Neural progenitor cell (in vitro differentiated cells): Measurements from ENCODE around the gene NEK4. TPM values are rescaled to one million over a fixed set of nuclear protein-coding genes. Genes with fewer than 3 reads are reported as not detected.

Experiments
- DNase-seq: peaks from one replicate; pipeline ENCODE4 v3.0.0-alpha.2; 2016; ENCODE audit warnings: low spot score
- H2AFZ ChIP-seq: fragments of 200-600 bp; sonication (generic); replicated peaks from 2 replicates; pipeline ENCODE4 v1.6.1; 2016; ENCODE audit warnings: antibody characterized with exemption
- H3F3A ChIP-seq: fragments of 200-600 bp; sonication (generic); 2 replicates; pipeline ENCODE4 v1.6.1; 2016; ENCODE audit warnings: antibody characterized with exemption, low read depth
- H3K27ac ChIP-seq: fragments of 200-600 bp; sonication (generic); 2 replicates; pipeline ENCODE4 v1.5.1; 2016; ENCODE audit warnings: mild to moderate bottlenecking
- H3K27me3 ChIP-seq: fragments of 200-600 bp; sonication (generic); 2 replicates; pipeline ENCODE4 v1.6.1; 2016; ENCODE audit warnings: mild to moderate bottlenecking, moderate library complexity
- H3K36me3 ChIP-seq: fragments of 200-600 bp; sonication (generic); 2 replicates; pipeline ENCODE4 v1.5.1; 2016
- H3K4me1 ChIP-seq: fragments of 200-600 bp; sonication (generic); 2 replicates; pipeline ENCODE4 v1.6.1; 2016; ENCODE audit warnings: mixed run types
- H3K4me2 ChIP-seq: fragments of 200-600 bp; sonication (generic); 2 replicates; pipeline ENCODE4 v1.6.1; 2016
- H3K4me3 ChIP-seq: fragments of 200-600 bp; sonication (generic); 2 replicates; pipeline ENCODE4 v1.5.1; 2016
- H3K79me2 ChIP-seq: fragments of 200-600 bp; sonication (generic); 2 replicates; pipeline ENCODE4 v1.6.1; 2016; ENCODE audit warnings: low read depth
- H3K9ac ChIP-seq: fragments of 200-600 bp; sonication (generic); 2 replicates; pipeline ENCODE4 v1.6.1; 2016
- H3K9me3 ChIP-seq: fragments of 200-600 bp; sonication (generic); 2 replicates; pipeline ENCODE4 v1.5.1; 2016; ENCODE audit warnings: low read depth
- H4K20me1 ChIP-seq: fragments of 200-600 bp; sonication (generic); 2 replicates; pipeline ENCODE4 v1.6.1; 2016; ENCODE audit warnings: low read depth
- H3K27ac Mint-ChIP-seq: 3 replicates; pipeline ENCODE4 v1.8.0; 2021; ENCODE audit warnings: mixed read lengths
- H3K27me3 Mint-ChIP-seq: 2 replicates; pipeline ENCODE4 v1.8.0; 2022; ENCODE audit warnings: low read depth, mild to moderate bottlenecking, inconsistent platforms, moderate library complexity, mixed read lengths; ENCODE audit not compliant: insufficient read depth
- H3K36me3 Mint-ChIP-seq: 3 replicates; pipeline ENCODE4 v1.8.0; 2021; ENCODE audit warnings: mixed read lengths
- H3K4me1 Mint-ChIP-seq: 3 replicates; pipeline ENCODE4 v1.8.0; 2021; ENCODE audit warnings: mixed read lengths
- H3K4me3 Mint-ChIP-seq: 3 replicates; pipeline ENCODE4 v1.8.0; 2021; ENCODE audit warnings: mild to moderate bottlenecking, moderate library complexity, mixed read lengths
- H3K9me3 Mint-ChIP-seq: 3 replicates; pipeline ENCODE4 v1.8.0; 2020; ENCODE audit warnings: mixed read lengths
- CTCF ChIP-seq: fragments of 200-600 bp; sonication (generic); IDR thresholded peaks from 2 replicates; pipeline ENCODE4 v1.5.1; 2017; ENCODE audit warnings: antibody characterized with exemption, mild to moderate bottlenecking
- EZH2 ChIP-seq: fragments of 200-600 bp; sonication (generic); IDR thresholded peaks from 2 replicates; pipeline ENCODE4 v1.6.1; 2017; ENCODE audit warnings: antibody characterized with exemption, mild to moderate bottlenecking, moderate library complexity
- EZH2phosphoT487 ChIP-seq: fragments of 200-600 bp; sonication (generic); IDR thresholded peaks from 2 replicates; pipeline ENCODE4 v1.6.1; 2017; ENCODE audit warnings: antibody characterized with exemption
- total RNA-seq: library from RNA; depleted of rRNA; stranded (reverse); fragments of >200 nt; gene quantifications from 2 replicates; pipeline ENCODE4 v1.2.3, GENCODE V29; 2015; ENCODE audit warnings: low replicate concordance

The NEK4 gene
- total RNA-seq, 1 donor from 2014 or later: 41.8 TPM

- H3K9me3 ChIP-seq: no peaks in the 10 kb centered on the region
- Mint-ChIP-seq H3K36me3 (peaks cover 17% of the 10 kb centered on the region), H3K27me3 (peaks cover 2% of the 10 kb centered on the region), H3K4me1 (peaks cover 31% of the 10 kb centered on the region), H3K4me3 (no peak overlapping the region), H3K27ac (no peak overlapping the region), H3K9me3 (no peaks in the 10 kb centered on the region)
- H3K4me1 ChIP-seq: peaks cover 21% of the 10 kb centered on the region
- H3K4me2 ChIP-seq: no peak overlapping the region
- peaks cover 17% of the 10 kb centered on the region for H4K20me1 ChIP-seq
- peaks cover 20% of the 10 kb centered on the region for H3K36me3 ChIP-seq
- no peak overlapping the region for H2AFZ ChIP-seq
- H3F3A ChIP-seq: peaks cover 17% of the 10 kb centered on the region
- TF ChIP-seq EZH2phosphoT487 (no peak), EZH2 (no peak), CTCF (no peak)
- no peak overlapping the region for H3K9ac ChIP-seq
- no peak for DNase-seq
- no peaks in the 10 kb centered on the region for H3K27me3 ChIP-seq
- H3K79me2 ChIP-seq: peaks cover 92% of the 10 kb centered on the region
- H3K27ac ChIP-seq: peak overlapping the region; percentile 5
- no peak overlapping the region for H3K4me3 ChIP-seq
Observed at GRCh38 chr3:52683611-52684010, 87.1 kb downstream of the NEK4 start.

- no peak for TF ChIP-seq EZH2phosphoT487
- TF ChIP-seq EZH2: no peak
- TF ChIP-seq CTCF: no peak
- no peak overlapping the region for H3K4me3 Mint-ChIP-seq
- no peak overlapping the region for H3K9ac ChIP-seq
Observed at GRCh38 chr3:52682016-52682415, 88.7 kb downstream of the NEK4 start.

GRCh38 chr3:52681596-52681995, 89.1 kb downstream of the NEK4 start:
- H3K4me3 ChIP-seq: no peak overlapping the region
- H3K27me3 Mint-ChIP-seq: peaks cover 2% of the 10 kb centered on the region
- no peak overlapping the region for H3K27ac Mint-ChIP-seq
- H3K9me3 Mint-ChIP-seq: no peaks in the 10 kb centered on the region
- H3K9me3 ChIP-seq: no peaks in the 10 kb centered on the region
- H3K36me3 Mint-ChIP-seq: peaks cover 22% of the 10 kb centered on the region
- H3K9ac ChIP-seq: no peak overlapping the region
- peaks cover 9% of the 10 kb centered on the region for H3K4me1 ChIP-seq
- H3F3A ChIP-seq: peaks cover 4% of the 10 kb centered on the region
- H2AFZ ChIP-seq: no peak overlapping the region
- H3K4me1 Mint-ChIP-seq: peaks cover 26% of the 10 kb centered on the region
- TF ChIP-seq EZH2 (no peak), CTCF (no peak), EZH2phosphoT487 (no peak)
- H4K20me1 ChIP-seq: peaks cover 9% of the 10 kb centered on the region
- H3K36me3 ChIP-seq: peaks cover 13% of the 10 kb centered on the region
- no peak overlapping the region for H3K4me2 ChIP-seq
- H3K79me2 ChIP-seq: peaks cover 73% of the 10 kb centered on the region
- no peak overlapping the region for H3K4me3 Mint-ChIP-seq
- no peak overlapping the region for H3K27ac ChIP-seq
- H3K27me3 ChIP-seq: no peaks in the 10 kb centered on the region
- DNase-seq: no peak

More at GRCh38 chr3:52682016-52682415, 88.7 kb downstream of the NEK4 start:
- H3K4me3 ChIP-seq: no peak overlapping the region
- peaks cover 13% of the 10 kb centered on the region for H3K36me3 ChIP-seq
- H3K4me1 ChIP-seq: peaks cover 12% of the 10 kb centered on the region
- peaks cover 9% of the 10 kb centered on the region for H4K20me1 ChIP-seq
- H3K27me3 ChIP-seq: no peaks in the 10 kb centered on the region
- H3F3A ChIP-seq: peaks cover 4% of the 10 kb centered on the region
- peaks cover 76% of the 10 kb centered on the region for H3K79me2 ChIP-seq
- Mint-ChIP-seq H3K9me3 (no peaks in the 10 kb centered on the region), H3K36me3 (peaks cover 18% of the 10 kb centered on the region), H3K27me3 (peaks cover 2% of the 10 kb centered on the region), H3K4me1 (peaks cover 29% of the 10 kb centered on the region), H3K27ac (peak overlapping the region; percentile 21)
- no peak overlapping the region for H3K4me2 ChIP-seq
- DNase-seq: peak; percentile 27
- H3K27ac ChIP-seq: no peak overlapping the region
- H3K9me3 ChIP-seq: no peaks in the 10 kb centered on the region
- H2AFZ ChIP-seq: no peak overlapping the region
